Kidney epithelial cell (primary cell): ENCODE data around the gene PRKCSH. TPM values are rescaled to one million over a fixed set of nuclear protein-coding genes. Genes with fewer than 3 reads are reported as not detected.

Experiments
- DNase-seq: peaks from one replicate; pipeline ENCODE4 v3.0.0-alpha.2; 2010; ENCODE audit warnings: low read depth
- H3K27me3 ChIP-seq: 2 replicates; pipeline ENCODE4 v1.6.0; 2011; ENCODE audit warnings: low read length; ENCODE audit not compliant: control insufficient read depth, insufficient read depth
- H3K36me3 ChIP-seq: 2 replicates; pipeline ENCODE4 v1.5.1; 2011; ENCODE audit warnings: low read length; ENCODE audit not compliant: control insufficient read depth, insufficient read depth
- H3K4me3 ChIP-seq: 2 replicates; pipeline ENCODE4 v1.5.1; 2011; ENCODE audit warnings: low read depth, mild to moderate bottlenecking, control low read depth, low read length
- CTCF ChIP-seq: IDR thresholded peaks from 2 replicates; pipeline ENCODE4 v1.5.1; 2011; ENCODE audit warnings: mild to moderate bottlenecking, moderate library complexity, low read length, control low read depth, inconsistent platforms; ENCODE audit not compliant: insufficient read depth, poor library complexity, severe bottlenecking
- total RNA-seq: library from RNA; depleted of rRNA; stranded (reverse); fragments of >200 nt; gene quantifications from 2 replicates; pipeline ENCODE4 v1.2.3, GENCODE V29; 2015

Gene PRKCSH
- total RNA-seq, 1 donor from 2014 or later, result 269 TPM

DNA sequence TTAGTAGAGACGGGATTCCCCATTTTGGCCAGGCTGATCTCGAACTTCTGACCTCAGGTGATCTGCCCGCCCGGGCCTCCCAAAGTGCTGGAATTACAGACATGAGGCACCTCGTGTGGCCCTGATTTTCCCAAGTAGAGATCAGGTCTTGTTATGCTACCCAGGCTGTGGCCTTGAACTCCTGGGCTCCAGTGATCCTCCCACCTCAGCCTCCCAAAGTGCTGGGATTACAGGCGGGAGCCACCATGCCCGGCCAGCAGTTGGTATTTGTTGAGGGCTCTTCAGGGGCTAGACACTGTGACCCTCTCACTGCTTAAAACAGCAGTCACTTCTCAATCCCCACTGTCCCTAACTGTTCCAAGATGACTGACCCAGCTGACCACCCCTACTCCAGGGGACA, 53.9 kb downstream of the PRKCSH start:
- Histone ChIP-seq H3K27me3 (no peaks in the 10 kb centered on the region), H3K36me3 (no peaks in the 10 kb centered on the region), H3K4me3 (no peak overlapping the region)
- no peak for DNase-seq
- TF ChIP-seq CTCF, result no peak

DNA sequence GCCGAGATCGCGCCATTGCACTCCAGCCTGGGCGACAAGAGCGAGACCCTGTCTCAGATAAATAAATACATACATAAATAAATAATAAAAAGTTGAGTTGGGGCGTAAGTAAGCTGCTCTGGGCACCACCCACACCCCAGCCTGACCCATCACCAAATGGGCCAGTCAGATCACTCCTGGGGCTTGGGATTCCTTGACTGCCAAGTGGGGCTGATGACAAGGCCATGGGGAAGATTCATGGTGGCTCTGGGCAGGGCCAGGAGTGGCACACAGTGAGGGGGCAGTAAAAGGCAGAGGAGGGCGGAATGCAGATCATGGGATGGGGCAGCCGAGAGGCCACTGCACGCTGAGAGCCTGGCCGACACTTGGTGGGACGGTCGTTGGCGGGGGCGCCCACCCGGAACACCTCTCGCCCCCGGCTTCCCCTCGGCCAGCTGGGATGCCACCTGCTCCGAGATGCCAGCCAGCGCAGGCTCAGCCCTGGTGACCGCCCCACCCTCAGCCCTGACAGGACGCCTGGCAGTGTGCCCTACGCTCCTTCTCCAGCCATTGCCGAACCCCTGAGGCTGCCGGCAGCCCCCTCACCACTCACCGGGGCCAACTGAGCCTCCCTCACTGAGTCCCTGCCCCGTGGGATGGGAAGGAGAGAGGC, 59.3 kb downstream of the PRKCSH start:
- Histone ChIP-seq H3K4me3 (no peak overlapping the region), H3K36me3 (peaks cover 1% of the 10 kb centered on the region), H3K27me3 (no peaks in the 10 kb centered on the region)
- no peak for TF ChIP-seq CTCF
- DNase-seq, result no peak

DNA sequence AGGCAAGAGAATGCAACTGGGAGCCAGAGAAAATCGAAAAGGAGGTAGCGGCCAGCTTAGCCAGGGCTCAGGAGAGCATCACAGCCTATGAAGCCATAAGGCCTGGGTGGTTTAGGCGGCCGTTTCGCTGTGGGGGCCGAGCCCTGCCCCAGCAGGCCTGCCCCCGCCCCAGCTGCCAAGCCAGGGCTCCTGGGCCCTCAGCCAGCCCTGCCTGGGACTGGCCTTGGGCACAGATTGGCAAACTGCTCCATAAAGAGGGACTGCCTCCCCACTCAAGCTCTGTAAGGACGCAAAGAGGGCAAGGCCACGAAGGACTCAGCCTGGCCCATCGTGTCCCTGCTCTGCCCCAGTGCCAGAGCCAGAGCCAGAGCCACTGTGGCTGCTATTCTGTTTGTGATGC, 60.0 kb downstream of the PRKCSH start:
- no peak for DNase-seq

GRCh38 chr19:11495885-11496284, 60.5 kb downstream of the PRKCSH start:
- no peaks in the 10 kb centered on the region for H3K27me3 ChIP-seq
- no peak for TF ChIP-seq CTCF
- no peak for DNase-seq
- H3K36me3 ChIP-seq, result peaks cover 1% of the 10 kb centered on the region
- no peak overlapping the region for H3K4me3 ChIP-seq

More for the DNA sequence above, 60.0 kb downstream of the PRKCSH start:
- H3K27me3 ChIP-seq, result no peaks in the 10 kb centered on the region
- H3K4me3 ChIP-seq, result no peak overlapping the region
- no peak for TF ChIP-seq CTCF
- H3K36me3 ChIP-seq, result peaks cover 1% of the 10 kb centered on the region

- no peak overlapping the region for H3K4me3 ChIP-seq
- TF ChIP-seq CTCF, result peak; percentile 79
- no peaks in the 10 kb centered on the region for H3K27me3 ChIP-seq
- H3K36me3 ChIP-seq, result peaks cover 1% of the 10 kb centered on the region
- DNase-seq, result no peak
These were observed 61.1 kb downstream of the PRKCSH start for GRCh38 chr19:11496391-11497163.
